LNCAP (cell line): ENCODE results near the gene PAX5.

Experiments
- TF ChIP-seq, protein P1 (sequence below): fragments of 450-650 bp; IDR thresholded peaks from 2 replicates; pipeline ENCODE4 v1.5.1; 2017; ENCODE audit warnings: mild to moderate bottlenecking

Gene PAX5

DNA sequence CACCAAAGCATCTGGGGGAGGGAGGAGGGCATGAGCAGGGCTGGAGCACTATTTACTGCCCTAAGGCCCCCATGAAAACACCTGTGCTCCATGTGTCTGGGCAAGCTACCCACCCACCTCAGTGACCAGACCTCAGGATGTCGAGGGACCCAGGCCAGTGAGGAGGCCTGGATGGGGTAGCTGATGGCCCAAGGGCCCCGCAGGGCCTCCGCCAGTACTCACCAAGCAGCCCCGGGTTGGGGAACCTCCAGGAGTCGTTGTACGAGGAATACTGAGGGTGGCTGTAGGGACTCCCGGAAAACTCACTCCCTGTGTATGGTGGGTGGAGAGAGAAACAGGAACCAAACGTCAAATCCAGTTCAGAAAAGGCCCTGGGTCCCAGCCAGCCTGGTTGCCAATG lies 187.4 kb downstream of the PAX5 start:
- TF ChIP-seq, protein P1, sequence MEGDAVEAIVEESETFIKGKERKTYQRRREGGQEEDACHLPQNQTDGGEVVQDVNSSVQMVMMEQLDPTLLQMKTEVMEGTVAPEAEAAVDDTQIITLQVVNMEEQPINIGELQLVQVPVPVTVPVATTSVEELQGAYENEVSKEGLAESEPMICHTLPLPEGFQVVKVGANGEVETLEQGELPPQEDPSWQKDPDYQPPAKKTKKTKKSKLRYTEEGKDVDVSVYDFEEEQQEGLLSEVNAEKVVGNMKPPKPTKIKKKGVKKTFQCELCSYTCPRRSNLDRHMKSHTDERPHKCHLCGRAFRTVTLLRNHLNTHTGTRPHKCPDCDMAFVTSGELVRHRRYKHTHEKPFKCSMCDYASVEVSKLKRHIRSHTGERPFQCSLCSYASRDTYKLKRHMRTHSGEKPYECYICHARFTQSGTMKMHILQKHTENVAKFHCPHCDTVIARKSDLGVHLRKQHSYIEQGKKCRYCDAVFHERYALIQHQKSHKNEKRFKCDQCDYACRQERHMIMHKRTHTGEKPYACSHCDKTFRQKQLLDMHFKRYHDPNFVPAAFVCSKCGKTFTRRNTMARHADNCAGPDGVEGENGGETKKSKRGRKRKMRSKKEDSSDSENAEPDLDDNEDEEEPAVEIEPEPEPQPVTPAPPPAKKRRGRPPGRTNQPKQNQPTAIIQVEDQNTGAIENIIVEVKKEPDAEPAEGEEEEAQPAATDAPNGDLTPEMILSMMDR: no peak

DNA sequence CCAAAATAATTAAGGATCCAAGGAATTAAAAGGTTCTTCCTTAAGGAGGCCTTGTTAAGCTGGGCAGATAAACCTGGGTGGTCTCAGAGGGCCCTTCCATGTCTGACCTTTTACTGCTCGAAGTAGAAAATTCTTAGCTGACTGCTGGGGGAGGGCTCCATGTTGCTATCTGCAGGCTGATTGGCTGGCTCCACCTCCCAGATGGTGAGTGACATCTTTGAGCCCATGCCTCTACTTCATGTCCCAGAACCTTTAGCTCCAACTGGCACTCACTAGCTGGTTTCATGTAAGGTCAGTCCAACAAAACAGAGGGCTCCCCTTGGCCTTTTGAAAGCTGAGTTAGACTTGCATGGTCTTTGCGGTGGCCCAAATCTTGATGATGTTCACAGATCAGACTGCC lies 188.2 kb downstream of the PAX5 start:
- TF ChIP-seq, protein P1: no peak

DNA sequence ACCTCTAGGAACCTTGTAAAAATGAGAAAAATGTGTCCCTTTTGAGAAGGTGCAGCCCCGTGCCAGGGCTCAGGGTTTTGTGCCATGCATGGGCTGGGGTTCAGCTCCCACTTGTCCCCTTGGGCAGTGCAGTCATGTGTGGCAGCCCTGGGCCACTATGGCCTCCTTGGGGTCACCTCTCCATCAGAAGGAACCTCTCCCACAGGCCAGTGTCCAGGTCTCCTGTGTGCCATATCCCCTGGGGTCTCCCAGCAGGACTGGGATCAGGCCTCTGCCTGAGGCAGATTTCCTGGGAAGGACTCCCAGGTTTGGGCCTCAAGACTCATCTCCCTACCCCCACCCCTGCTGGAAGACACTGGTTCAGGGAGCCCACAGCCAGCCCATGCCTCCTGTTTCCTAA lies 189.1 kb downstream of the PAX5 start:
- TF ChIP-seq, protein P1: no peak

DNA sequence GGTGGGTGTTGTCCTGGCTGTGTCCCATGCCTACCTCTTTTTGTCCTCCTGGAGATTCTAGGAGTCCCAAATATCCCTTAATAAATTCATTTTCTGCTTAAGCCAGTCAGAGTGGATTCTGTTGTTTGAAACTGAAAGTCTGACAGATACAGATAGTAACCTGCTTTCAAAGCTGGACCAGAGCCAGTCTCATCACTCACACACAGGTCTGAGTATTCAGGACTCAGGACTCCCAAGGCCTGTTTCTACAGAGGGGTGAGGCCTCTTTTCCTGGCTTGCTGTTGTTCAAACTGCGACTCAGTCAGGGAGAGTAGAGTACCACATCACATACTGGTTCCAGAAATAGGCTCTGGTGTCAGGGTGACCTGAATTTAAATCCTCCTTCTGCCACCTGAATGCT lies 190.1 kb downstream of the PAX5 start:
- TF ChIP-seq, protein P1: no peak

DNA sequence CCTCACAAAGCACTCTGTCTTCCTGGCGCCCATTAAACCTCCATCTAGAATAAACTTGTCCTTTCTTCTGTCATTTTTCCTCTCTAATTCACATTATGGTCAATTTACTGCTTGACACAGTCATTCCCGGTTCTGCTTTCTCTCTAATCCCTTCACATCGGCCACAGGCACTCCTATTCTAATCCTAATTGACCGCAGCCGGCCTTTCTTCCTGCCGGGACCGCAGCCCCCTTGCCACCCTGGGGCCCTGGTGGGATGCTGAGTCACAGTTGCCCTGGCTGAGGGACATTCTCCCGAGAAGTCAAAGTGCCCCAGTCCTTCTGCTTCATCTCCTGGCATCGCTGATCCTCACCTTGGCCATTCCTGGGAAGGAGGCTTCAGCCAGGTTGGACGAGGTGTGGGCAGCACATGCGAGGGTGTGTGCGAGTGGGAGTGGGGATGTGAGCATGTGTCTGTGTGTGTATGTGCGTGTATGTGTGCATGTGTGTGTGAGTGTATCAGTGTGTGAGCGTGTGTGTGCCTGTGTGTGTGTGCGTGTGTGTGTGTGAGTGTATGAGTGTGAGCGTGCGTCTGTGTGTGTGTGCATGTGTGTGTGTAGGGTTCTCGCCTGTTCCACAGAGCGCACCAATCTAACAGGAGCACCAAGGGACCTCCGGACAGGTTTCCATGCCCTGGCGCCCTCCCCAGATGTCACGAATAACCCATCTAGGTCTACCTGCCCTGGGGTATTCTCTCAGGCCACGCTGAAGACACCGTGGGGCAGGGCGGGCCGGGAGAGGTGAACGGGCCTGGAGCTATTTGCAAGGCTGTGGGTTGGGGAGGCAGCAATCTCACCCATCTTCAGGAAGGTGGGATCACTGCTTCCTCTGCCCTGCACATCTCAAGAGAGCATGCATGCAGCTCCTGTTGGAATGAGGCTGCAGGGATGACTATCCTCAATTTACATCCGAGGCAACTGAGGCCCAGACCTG lies 191.2 kb downstream of the PAX5 start:
- TF ChIP-seq, protein P1: no peak

DNA sequence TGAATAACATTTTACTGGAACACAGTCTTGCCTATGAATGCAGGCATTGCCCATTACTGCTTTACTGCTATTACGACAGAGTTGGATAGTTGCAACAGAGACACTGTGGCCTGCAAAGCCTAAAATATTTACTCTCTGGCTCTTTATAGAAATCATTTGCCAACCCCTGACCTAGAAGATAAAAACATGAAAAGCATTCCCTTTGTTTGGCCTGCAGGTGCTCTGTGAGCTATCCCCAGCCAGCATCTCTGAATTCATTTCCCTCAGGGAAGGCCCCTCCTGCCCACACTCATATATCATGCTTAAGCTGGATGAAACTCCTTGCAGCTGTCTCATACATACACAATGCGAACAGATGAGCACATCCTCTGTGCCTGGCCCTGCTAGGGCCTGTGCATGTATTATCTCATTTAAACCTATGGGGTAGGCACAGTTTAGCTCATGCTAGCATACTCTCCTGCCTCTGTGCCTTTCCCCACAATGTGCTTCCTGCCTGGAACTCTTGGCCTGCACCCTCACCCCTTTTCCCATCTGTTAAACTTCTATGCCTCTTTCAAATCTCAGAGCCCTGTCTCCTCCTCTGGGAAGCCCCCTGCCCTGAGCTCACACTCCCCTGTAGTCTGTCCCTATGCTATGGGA lies 193.1 kb downstream of the PAX5 start:
- TF ChIP-seq, protein P1: no peak

DNA sequence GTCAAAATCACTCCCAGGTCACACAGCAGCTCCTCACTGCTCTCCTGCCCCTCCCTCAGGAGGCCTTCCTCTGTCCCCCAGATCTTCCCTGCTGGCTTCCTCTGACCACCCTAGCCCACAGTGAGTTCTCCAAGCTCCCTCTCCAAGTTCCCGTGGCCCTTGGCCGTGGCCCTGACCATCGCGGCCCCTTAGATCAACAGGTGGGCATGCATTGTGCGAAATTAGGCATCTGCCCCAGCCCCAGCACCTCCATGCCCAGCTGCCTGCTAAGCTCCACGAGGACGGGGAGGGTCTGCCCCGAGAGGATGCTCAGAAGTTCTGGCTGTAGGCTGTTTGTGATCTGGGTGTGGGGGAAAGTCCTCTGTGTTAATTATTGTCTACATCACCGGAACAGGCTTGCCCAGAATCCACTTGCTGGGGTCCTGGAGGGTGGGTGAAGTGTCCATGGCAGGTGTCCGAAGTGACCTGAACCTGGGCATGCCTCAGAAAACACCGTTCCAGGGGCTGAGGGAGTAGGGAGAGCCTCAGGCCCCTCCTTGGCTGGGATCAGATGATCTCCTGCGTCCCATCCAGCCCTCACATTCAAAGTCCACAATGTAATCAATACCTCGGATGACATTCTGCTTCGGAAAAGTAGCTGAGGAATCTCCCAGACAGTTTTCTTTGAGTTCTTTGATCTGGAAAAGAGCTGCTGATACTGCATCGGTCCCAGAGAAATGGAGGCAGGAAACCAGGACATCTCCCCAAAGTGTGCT lies 194.8 kb downstream of the PAX5 start:
- TF ChIP-seq, protein P1: no peak
